Muscle layer of colon (tissue), 2 donors: Measurements from ENCODE around the gene CLPTM1L.

Experiments used
- H3K27ac ChIP-seq: one replicate; pipeline ENCODE4 v1.7.0; 2013; ENCODE audit warnings: low read depth, mild to moderate bottlenecking, low read length, moderate library complexity
- H3K27me3 ChIP-seq, 2 donors: one replicate each; pipeline ENCODE4 v1.7.0; 2013; ENCODE audit warnings: low read length in 2 of 2, mild to moderate bottlenecking in 2 of 2; ENCODE audit not compliant: insufficient read depth in 2 of 2, control insufficient read depth in 1 of 2
- H3K36me3 ChIP-seq: one replicate; pipeline ENCODE4 v1.7.0; 2013; ENCODE audit warnings: mild to moderate bottlenecking, low read length; ENCODE audit not compliant: insufficient read depth
- H3K4me1 ChIP-seq: one replicate; pipeline ENCODE4 v1.7.0; 2013; ENCODE audit warnings: mild to moderate bottlenecking, low read length; ENCODE audit not compliant: insufficient read depth
- H3K4me3 ChIP-seq, 2 donors: one replicate each; pipeline ENCODE4 v1.7.0; 2013; ENCODE audit warnings: low read length in 2 of 2, low read depth in 1 of 2, mild to moderate bottlenecking in 1 of 2, moderate library complexity in 1 of 2
- H3K9ac ChIP-seq: one replicate; pipeline ENCODE4 v1.7.0; 2013; ENCODE audit warnings: low read length
- H3K9me3 ChIP-seq: one replicate; pipeline ENCODE4 v1.7.0; 2013; ENCODE audit warnings: mild to moderate bottlenecking, low read length
- donor health status: abdominal sarcoma.
- donor health status: Adenocarcinoma of cecum.

CLPTM1L gene

GRCh38 chr5:1356873-1357787 lies 12.2 kb upstream of the CLPTM1L start:
- Histone ChIP-seq H3K4me1 (no peaks in the 10 kb centered on the region), H3K9ac (no peak overlapping the region), H3K36me3 (no peaks in the 10 kb centered on the region), H3K27ac (no peak overlapping the region), H3K4me3 (no peak overlapping the region), H3K27me3 (peaks cover 7 to 35% of the 10 kb centered on the region in 2 donors), H3K9me3 (no peaks in the 10 kb centered on the region)

- peaks cover 6 to 26% of the 10 kb centered on the region in 2 donors for H3K27me3 ChIP-seq
- H3K9ac ChIP-seq: no peak overlapping the region
- H3K4me3 ChIP-seq: no peak overlapping the region
- no peaks in the 10 kb centered on the region for H3K9me3 ChIP-seq
- no peak overlapping the region for H3K27ac ChIP-seq
- H3K36me3 ChIP-seq: no peaks in the 10 kb centered on the region
- no peaks in the 10 kb centered on the region for H3K4me1 ChIP-seq
These were observed 9.7 kb upstream of the CLPTM1L start for GRCh38 chr5:1354576-1354975.

GRCh38 chr5:1352231-1353219 lies 7.6 kb upstream of the CLPTM1L start:
- Histone ChIP-seq H3K36me3 (no peaks in the 10 kb centered on the region), H3K9ac (no peak overlapping the region), H3K9me3 (no peaks in the 10 kb centered on the region), H3K4me3 (no peak overlapping the region), H3K27me3 (peaks cover 0 to 6% of the 10 kb centered on the region in 2 donors), H3K27ac (no peak overlapping the region), H3K4me1 (no peaks in the 10 kb centered on the region)

- no peaks in the 10 kb centered on the region for H3K9me3 ChIP-seq
- H3K27ac ChIP-seq: no peak overlapping the region
- no peak overlapping the region for H3K9ac ChIP-seq
- H3K27me3 ChIP-seq: no peaks in the 10 kb centered on the region
- no peaks in the 10 kb centered on the region for H3K36me3 ChIP-seq
- H3K4me1 ChIP-seq: peaks cover 2% of the 10 kb centered on the region
- H3K4me3 ChIP-seq: no peak overlapping the region
These were observed 6.3 kb upstream of the CLPTM1L start for GRCh38 chr5:1351156-1351555.

- no peak overlapping the region for H3K27ac ChIP-seq
- no peak overlapping the region for H3K9ac ChIP-seq
- no peaks in the 10 kb centered on the region for H3K27me3 ChIP-seq
- H3K9me3 ChIP-seq: no peaks in the 10 kb centered on the region
- H3K4me3 ChIP-seq: no peak overlapping the region
- peaks cover 11% of the 10 kb centered on the region for H3K4me1 ChIP-seq
- H3K36me3 ChIP-seq: no peaks in the 10 kb centered on the region
These were observed 4.3 kb upstream of the CLPTM1L start for GRCh38 chr5:1349246-1349645.

- Histone ChIP-seq H3K4me3 (no peak overlapping the region), H3K27me3 (no peaks in the 10 kb centered on the region), H3K9me3 (no peaks in the 10 kb centered on the region), H3K36me3 (no peaks in the 10 kb centered on the region), H3K27ac (no peak overlapping the region), H3K4me1 (peaks cover 15% of the 10 kb centered on the region), H3K9ac (no peak overlapping the region)
These were observed 4.0 kb upstream of the CLPTM1L start for GRCh38 chr5:1348986-1349245.

GRCh38 chr5:1347571-1347970 lies 2.7 kb upstream of the CLPTM1L start:
- H3K27me3 ChIP-seq: no peaks in the 10 kb centered on the region
- H3K27ac ChIP-seq: no peak overlapping the region
- no peaks in the 10 kb centered on the region for H3K9me3 ChIP-seq
- peaks cover 22% of the 10 kb centered on the region for H3K4me1 ChIP-seq
- H3K36me3 ChIP-seq: peaks cover 5% of the 10 kb centered on the region
- H3K4me3 ChIP-seq: no peak overlapping the region
- no peak overlapping the region for H3K9ac ChIP-seq

- H3K4me1 ChIP-seq: peaks cover 22% of the 10 kb centered on the region
- no peak overlapping the region for H3K9ac ChIP-seq
- H3K27me3 ChIP-seq: no peaks in the 10 kb centered on the region
- peaks cover 12% of the 10 kb centered on the region for H3K36me3 ChIP-seq
- H3K9me3 ChIP-seq: no peaks in the 10 kb centered on the region
- H3K4me3 ChIP-seq: no peak overlapping the region
- H3K27ac ChIP-seq: no peak overlapping the region
These were observed 1.9 kb upstream of the CLPTM1L start for GRCh38 chr5:1346627-1347440.

- Histone ChIP-seq H3K27me3 (no peaks in the 10 kb centered on the region), H3K36me3 (peaks cover 20% of the 10 kb centered on the region), H3K9ac (peak overlapping the region; percentile 95), H3K9me3 (no peaks in the 10 kb centered on the region), H3K27ac (peak overlapping the region; percentile 95), H3K4me3 (peak overlapping the region; percentile 84 to 89), H3K4me1 (peaks cover 22% of the 10 kb centered on the region)
These were observed 1.2 kb upstream of the CLPTM1L start for GRCh38 chr5:1345876-1346626.

GRCh38 chr5:1343931-1344901 lies 683 bp downstream of the CLPTM1L start:
- Histone ChIP-seq H3K9me3 (no peaks in the 10 kb centered on the region), H3K27me3 (no peaks in the 10 kb centered on the region), H3K36me3 (peaks cover 24% of the 10 kb centered on the region), H3K27ac (peak overlapping the region; percentile 44), H3K4me1 (peaks cover 22% of the 10 kb centered on the region), H3K9ac (peak overlapping the region; percentile 15), H3K4me3 (peak overlapping the region; percentile 50 to 62)
